Tibial artery (tissue), 4 donors: ENCODE results near the gene WDR37.
"Not testable (repeated sequence)": the region's sequence is repeated elsewhere in the genome, so short reads cannot be mapped to it uniquely, and the experiment has no call there.

Source experiments
- DNase-seq, 2 donors: peaks; one replicate each; pipeline ENCODE4 v3.0.0-alpha.2; 2019
- H3K27ac ChIP-seq, 2 donors: fragments of 200-600 bp; sonication (generic) in 1 of 2; 1 replicate in 1 of 2; 2 replicates in 1 of 2; pipeline ENCODE4 v1.5.1; 2018 to 2019; ENCODE audit warnings: mild to moderate bottlenecking in 1 of 2
- H3K27me3 ChIP-seq, 2 donors: fragments of 200-600 bp; sonication (generic) in 1 of 2; one replicate each; pipeline versions ENCODE4 v1.5.1 to v1.6.0; 2016 to 2019
- H3K36me3 ChIP-seq, 3 donors: fragments of 200-600 bp; sonication (generic) in 2 of 3; one replicate each; pipeline ENCODE4 v1.5.1; 2016 to 2019; ENCODE audit warnings: mild to moderate bottlenecking in 2 of 3
- H3K4me1 ChIP-seq, 4 donors: fragments of 200-600 bp; sonication (generic) in 2 of 4; 1 replicate in 3 of 4; 2 replicates in 1 of 4; pipeline ENCODE4 v1.5.1; 2016 to 2019
- H3K4me3 ChIP-seq, 2 donors: fragments of 200-600 bp; sonication (generic) in 1 of 2; 1 replicate in 1 of 2; 2 replicates in 1 of 2; pipeline ENCODE4 v1.5.1; 2018 to 2019; ENCODE audit warnings: mild to moderate bottlenecking in 2 of 2
- H3K9me3 ChIP-seq, 3 donors: fragments of 200-600 bp; sonication (generic) in 1 of 3; one replicate each; pipeline ENCODE4 v1.5.1; 2016 to 2019
- intact Hi-C: fragments of 100-400 bp; cut with DNase I; formaldehyde crosslinking; loops from one replicate; pipeline ENCODE4 v1.15.0; 2023; ENCODE audit warnings: low total_unique reads
- TF ChIP-seq, protein P1 (sequence below), 2 experiments: fragments of 200-600 bp in 1 of 2; fragments of 450-650 bp in 1 of 2; IDR thresholded peaks; one replicate each; pipeline ENCODE4 v1.5.1; 2017 to 2019; ENCODE audit warnings: antibody characterized with exemption in 2 of 2, mild to moderate bottlenecking in 1 of 2, moderate library complexity in 1 of 2

WDR37 gene

DNA sequence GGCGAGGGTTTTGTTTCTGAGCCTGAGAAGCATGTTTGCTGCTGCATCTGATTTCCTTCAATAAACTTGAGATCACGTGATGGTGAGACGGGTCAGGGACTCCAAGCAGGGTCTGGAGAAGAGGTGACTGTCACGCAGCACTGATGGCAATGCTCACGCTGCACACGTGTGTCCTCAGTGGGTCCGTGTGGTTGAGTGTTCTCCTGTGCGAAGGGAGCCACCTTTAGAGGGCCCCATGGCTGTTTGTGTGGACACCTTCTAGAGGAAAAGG, 100.4 kb downstream of the WDR37 start:
- H3K36me3 ChIP-seq: no peaks in the 10 kb centered on the region
- H3K9me3 ChIP-seq: no peaks in the 10 kb centered on the region
- no peaks in the 10 kb centered on the region for H3K4me1 ChIP-seq
- TF ChIP-seq, protein P1, sequence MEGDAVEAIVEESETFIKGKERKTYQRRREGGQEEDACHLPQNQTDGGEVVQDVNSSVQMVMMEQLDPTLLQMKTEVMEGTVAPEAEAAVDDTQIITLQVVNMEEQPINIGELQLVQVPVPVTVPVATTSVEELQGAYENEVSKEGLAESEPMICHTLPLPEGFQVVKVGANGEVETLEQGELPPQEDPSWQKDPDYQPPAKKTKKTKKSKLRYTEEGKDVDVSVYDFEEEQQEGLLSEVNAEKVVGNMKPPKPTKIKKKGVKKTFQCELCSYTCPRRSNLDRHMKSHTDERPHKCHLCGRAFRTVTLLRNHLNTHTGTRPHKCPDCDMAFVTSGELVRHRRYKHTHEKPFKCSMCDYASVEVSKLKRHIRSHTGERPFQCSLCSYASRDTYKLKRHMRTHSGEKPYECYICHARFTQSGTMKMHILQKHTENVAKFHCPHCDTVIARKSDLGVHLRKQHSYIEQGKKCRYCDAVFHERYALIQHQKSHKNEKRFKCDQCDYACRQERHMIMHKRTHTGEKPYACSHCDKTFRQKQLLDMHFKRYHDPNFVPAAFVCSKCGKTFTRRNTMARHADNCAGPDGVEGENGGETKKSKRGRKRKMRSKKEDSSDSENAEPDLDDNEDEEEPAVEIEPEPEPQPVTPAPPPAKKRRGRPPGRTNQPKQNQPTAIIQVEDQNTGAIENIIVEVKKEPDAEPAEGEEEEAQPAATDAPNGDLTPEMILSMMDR (IDR thresholded peaks at IDR 0.05): no peak
- intact Hi-C loops: no loop called here
- H3K27ac ChIP-seq: no peak overlapping the region
- H3K27me3 ChIP-seq: peaks cover 0 to 14% of the 10 kb centered on the region in 2 donors
- no peak overlapping the region for H3K4me3 ChIP-seq
- no peak for DNase-seq

DNA sequence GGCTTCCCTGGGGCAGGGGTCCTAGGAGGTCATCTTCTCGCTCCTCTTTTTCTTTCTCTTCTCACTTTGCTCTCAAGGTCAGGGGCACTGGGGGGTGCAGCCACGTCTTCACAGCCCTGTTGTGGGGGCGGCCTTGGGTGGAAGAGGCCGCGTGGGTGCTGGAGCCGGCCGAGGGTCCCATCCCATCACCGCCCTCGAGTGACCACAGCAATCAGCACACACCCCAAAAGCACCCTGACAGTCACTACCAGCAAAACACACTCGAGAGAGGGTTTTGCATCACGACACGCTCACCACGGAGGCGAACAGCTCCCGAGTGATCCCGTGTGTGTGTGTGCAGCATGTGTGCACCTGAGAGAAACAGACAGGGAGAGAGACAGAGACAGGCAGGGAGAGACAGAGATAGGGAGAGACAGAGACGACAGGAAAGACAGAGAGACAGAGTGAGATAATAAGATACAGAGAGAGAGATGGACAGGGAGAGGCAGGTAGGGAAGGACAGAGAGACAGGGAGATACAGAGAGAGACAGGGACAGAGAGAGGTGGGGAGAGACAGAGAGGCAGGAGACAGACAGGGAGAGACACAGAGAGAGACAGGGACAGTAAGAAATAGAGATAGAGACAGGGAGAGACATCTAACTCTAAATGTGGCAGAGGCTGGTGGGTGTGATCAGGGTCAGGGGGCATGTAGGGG, 100.9 kb downstream of the WDR37 start:
- intact Hi-C loops: no loop called here
- TF ChIP-seq, protein P1 (IDR thresholded peaks at IDR 0.05): no peak
- Histone ChIP-seq H3K36me3 (no peaks in the 10 kb centered on the region), H3K27ac (no peak overlapping the region), H3K4me1 (no peaks in the 10 kb centered on the region), H3K4me3 (no peak overlapping the region), H3K27me3 (peaks cover 0 to 14% of the 10 kb centered on the region in 2 donors), H3K9me3 (no peaks in the 10 kb centered on the region)
- peak in 1 of 2 donors; percentile 45 for DNase-seq

DNA sequence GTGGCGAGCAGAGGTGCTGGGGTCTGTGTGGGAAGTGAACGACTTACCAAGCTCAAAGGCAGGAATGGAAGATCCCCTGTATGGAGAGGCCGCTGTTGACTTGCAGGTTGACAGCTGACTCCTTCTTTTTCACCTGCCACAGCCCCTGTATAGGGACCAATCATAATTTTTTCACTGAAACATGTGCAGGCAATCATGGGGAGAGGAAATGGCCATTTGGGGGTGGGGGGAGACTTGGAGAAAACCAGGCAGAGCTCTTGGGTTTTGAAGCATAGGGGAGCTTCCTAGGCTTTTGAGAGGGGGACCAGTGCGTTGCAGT, 101.4 kb downstream of the WDR37 start:
- TF ChIP-seq, protein P1 (IDR thresholded peaks at IDR 0.05): no peak
- Histone ChIP-seq H3K36me3 (no peaks in the 10 kb centered on the region), H3K4me3 (no peak overlapping the region), H3K27me3 (peaks cover 0 to 14% of the 10 kb centered on the region in 2 donors), H3K4me1 (no peaks in the 10 kb centered on the region), H3K9me3 (no peaks in the 10 kb centered on the region), H3K27ac (no peak overlapping the region)
- intact Hi-C loops: no loop called here
- DNase-seq: peak in 1 of 2 donors; percentile 13

DNA sequence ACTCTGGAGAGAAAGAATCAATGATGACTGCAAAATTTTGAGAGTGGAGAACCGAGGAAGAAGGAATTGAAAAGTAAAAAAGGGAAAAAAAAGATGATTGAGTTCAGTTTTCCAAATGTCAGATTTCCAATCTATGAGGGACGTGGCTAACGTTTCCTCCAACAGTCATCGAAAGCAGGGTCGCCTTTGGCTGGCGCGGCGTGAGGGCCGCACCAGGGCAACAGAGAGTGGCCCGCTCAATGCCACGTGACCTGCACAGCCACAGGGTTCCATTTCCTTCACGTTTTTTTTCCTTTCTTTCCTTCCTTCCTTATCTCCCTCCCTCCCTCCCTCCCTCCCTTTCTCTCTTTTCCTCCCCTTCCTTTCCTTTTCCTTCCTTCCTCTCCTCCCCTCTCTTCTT, 101.9 kb downstream of the WDR37 start:
- DNase-seq: no peak
- TF ChIP-seq, protein P1 (IDR thresholded peaks at IDR 0.05): no peak

DNA sequence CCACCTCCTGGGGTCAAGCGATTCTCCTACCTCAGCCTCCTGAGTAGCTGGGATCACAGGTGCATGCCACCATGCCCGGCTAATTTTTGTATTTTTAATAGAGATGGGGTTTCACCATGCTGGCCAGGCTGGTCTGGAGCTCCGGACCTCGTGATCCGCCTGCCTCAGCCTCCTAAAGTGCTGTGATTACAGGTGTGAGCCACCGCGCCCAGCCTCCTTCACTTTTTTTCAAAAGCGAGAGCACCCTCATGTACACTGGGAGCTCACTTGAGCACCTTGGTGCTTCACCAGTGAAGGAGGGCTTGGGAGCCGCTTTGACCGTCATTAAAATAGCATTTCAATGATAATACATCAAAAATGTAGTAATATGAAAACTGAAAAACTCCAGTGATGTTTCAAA, 102.4 kb downstream of the WDR37 start:
- H3K4me3 ChIP-seq, H3K9me3 ChIP-seq, intact Hi-C loops, H3K27ac ChIP-seq, H3K4me1 ChIP-seq, H3K36me3 ChIP-seq: not testable (repeated sequence)
- H3K27me3 ChIP-seq: peaks cover 0 to 14% of the 10 kb centered on the region in 2 donors
- peak in 1 of 2 donors; percentile 19 for DNase-seq

More for the DNA sequence above, 101.9 kb downstream of the WDR37 start:
- intact Hi-C loops: no loop called here
- H3K4me3 ChIP-seq: no peak overlapping the region
- H3K4me1 ChIP-seq: no peaks in the 10 kb centered on the region
- no peaks in the 10 kb centered on the region for H3K36me3 ChIP-seq
- peaks cover 0 to 14% of the 10 kb centered on the region in 2 donors for H3K27me3 ChIP-seq
- no peak overlapping the region for H3K27ac ChIP-seq
- H3K9me3 ChIP-seq: no peaks in the 10 kb centered on the region

DNA sequence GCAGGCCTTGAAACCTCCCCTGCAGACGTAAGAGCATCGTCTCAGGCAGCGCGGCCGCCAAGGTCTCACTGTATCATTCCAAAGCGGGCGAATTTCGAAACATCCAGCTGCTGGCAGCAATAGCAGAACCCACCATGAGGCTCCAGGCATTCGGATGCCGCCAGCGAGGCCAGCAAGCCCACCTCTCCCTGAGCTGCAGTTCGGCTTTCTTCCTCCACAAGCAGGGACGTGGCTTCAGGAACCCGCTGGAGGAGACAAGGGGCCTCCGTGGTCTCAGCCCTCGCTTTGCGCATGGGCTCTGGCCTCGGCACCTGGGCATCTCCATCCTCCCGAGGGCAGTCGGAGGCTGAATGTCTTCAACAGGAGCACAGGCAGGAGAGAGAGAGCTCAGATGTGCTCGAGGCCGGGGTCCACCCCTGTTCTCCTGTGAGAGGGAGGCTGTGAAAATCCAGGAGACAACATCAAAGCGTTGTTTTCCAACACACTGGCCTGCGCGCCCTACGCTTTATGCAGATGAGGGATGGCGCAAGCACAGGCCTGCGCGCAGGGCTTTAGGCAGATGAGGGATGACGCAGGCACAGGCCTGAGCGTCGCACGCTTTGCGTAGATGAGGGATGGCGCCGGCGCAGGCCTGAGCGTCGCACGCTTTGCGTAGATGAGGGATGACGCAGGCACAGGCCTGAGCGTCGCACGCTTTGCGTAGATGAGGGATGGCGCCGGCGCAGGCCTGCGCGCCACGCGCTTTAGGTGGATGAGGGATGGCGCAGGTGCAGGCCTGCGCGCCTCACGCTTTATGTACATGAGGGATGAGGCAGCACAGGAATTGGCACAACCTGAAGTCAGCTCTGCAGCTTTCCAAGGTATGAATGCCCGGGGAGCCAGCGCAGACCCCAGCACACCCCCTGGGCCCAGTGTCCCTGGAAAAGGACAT, 103.2 kb downstream of the WDR37 start:
- Histone ChIP-seq H3K27me3 (peaks cover 0 to 14% of the 10 kb centered on the region in 2 donors), H3K27ac (no peak overlapping the region), H3K9me3 (no peaks in the 10 kb centered on the region), H3K4me1 (no peaks in the 10 kb centered on the region), H3K4me3 (no peak overlapping the region), H3K36me3 (no peaks in the 10 kb centered on the region)
- TF ChIP-seq, protein P1 (IDR thresholded peaks at IDR 0.05): no peak
- intact Hi-C loops: no loop called here
- peak in 1 of 2 donors; percentile 55 for DNase-seq
